SK-N-SH (cell line): Measurements from ENCODE around the gene AMMECR1. TPM values are rescaled to one million over a fixed set of nuclear protein-coding genes. Genes with fewer than 3 reads are reported as not detected.

ENCODE experiments used
- EP300 ChIP-seq, 2 experiments: IDR thresholded peaks; 2 replicates each; pipeline versions ENCODE4 v1.4.0 to v1.6.1; 2012; ENCODE audit warnings: borderline replicate concordance in 1 of 2, low read depth in 1 of 2, low read length in 1 of 2
- FOSL2 ChIP-seq: IDR thresholded peaks from 2 replicates; pipeline ENCODE4 v1.4.0; 2012; ENCODE audit warnings: low read depth, mild to moderate bottlenecking, moderate library complexity, borderline replicate concordance
- FOXJ3 ChIP-seq: sonication (generic); formaldehyde crosslinking; IDR thresholded peaks from 2 replicates; pipeline ENCODE4 v1.5.1; 2020; ENCODE audit warnings: mild to moderate bottlenecking, missing genetic modification reagents
- FOXM1 ChIP-seq: IDR thresholded peaks from 2 replicates; pipeline ENCODE4 v1.4.0; 2012; ENCODE audit warnings: low read depth, mild to moderate bottlenecking
- GABPA ChIP-seq: IDR thresholded peaks from 2 replicates; pipeline ENCODE4 v1.4.0; 2012; ENCODE audit warnings: low read depth, mild to moderate bottlenecking
- MXI1 ChIP-seq: IDR thresholded peaks from 2 replicates; pipeline ENCODE4 v1.6.1; 2012; ENCODE audit warnings: mild to moderate bottlenecking, low read depth, low read length, improper control_type of control experiment
- NRF1 ChIP-seq: IDR thresholded peaks from 2 replicates; pipeline ENCODE4 v1.6.1; 2012; ENCODE audit warnings: low read depth, mild to moderate bottlenecking, low read length
- RAD21 ChIP-seq: IDR thresholded peaks from 2 replicates; pipeline ENCODE4 v1.6.1; 2012; ENCODE audit warnings: mild to moderate bottlenecking, low read length
- SMC3 ChIP-seq: IDR thresholded peaks from 2 replicates; pipeline ENCODE4 v1.6.1; 2012; ENCODE audit warnings: low read depth, low read length, improper control_type of control experiment
- USF1 ChIP-seq: IDR thresholded peaks from 2 replicates; pipeline ENCODE4 v1.4.0; 2012; ENCODE audit warnings: low read depth, borderline replicate concordance
- YY1 ChIP-seq: IDR thresholded peaks from 2 replicates; pipeline ENCODE4 v1.4.0; 2012; ENCODE audit warnings: low read depth, mild to moderate bottlenecking
- ZBTB33 ChIP-seq: IDR thresholded peaks from 2 replicates; pipeline ENCODE4 v1.4.0; 2012; ENCODE audit warnings: low read depth, borderline replicate concordance
- polyA plus RNA-seq, 3 experiments: library from polyadenylated mRNA; depleted of rRNA; stranded (reverse); fragments of >200 nt; gene quantifications; 2 replicates each; pipeline ENCODE4 v1.2.3, GENCODE V29; 2012
- small RNA-seq, 7 experiments: library from RNA; depleted of rRNA; stranded (forward); fragments of <200 nt; gene quantifications; one replicate each; pipeline ENCODE3, GENCODE V24; 2012

The AMMECR1 gene
- polyA plus RNA-seq, 1 of the 3 experiments (the other 2 are of a cell fraction) = 1.3 TPM

GRCh38 chrX:110145311-110145710, 172.6 kb downstream of the AMMECR1 start (continued):
- TF ChIP-seq ZBTB33 = no peak
- no peak for TF ChIP-seq SMC3
- TF ChIP-seq GABPA = no peak
- no peak for TF ChIP-seq RAD21
- no peak for TF ChIP-seq YY1
- no peak for TF ChIP-seq FOXM1
- TF ChIP-seq EP300 (IDR thresholded peaks at IDR 0.05; ENCODE audit: borderline replicate concordance in 1 of 2, low read depth in 1 of 2, low read length in 1 of 2) = no peak
- no peak for TF ChIP-seq FOSL2
- no peak for TF ChIP-seq USF1
- TF ChIP-seq FOXJ3 (CRISPR knock-in tag) = no peak
- no peak for TF ChIP-seq NRF1
- TF ChIP-seq MXI1 = no peak
- TF ChIP-seq, all 33 proteins: peak for 0

Small RNAs within 50 kb of the gene (small RNA-seq; reads per million reads assigned to genes)
- gene GNG5P2 = 0 reads per million in 7 experiments
- gene SNORD96B = 0 to 4.7 (median 0) reads per million in 7 experiments

Other genes starting within 250 kb of the AMMECR1 start
- gene RTL9, start 40.8 kb upstream of the AMMECR1 start, polyA plus RNA-seq (2012; rRNA removed) = 0.02 and 0.05 TPM in 2 replicates